SU-DHL-6 (cell line): ENCODE results near the gene PANX2.

Experiments
- H2AFZ ChIP-seq: fragments of 200-600 bp; sonication (generic); 2 replicates; pipeline ENCODE4 v1.6.1; 2014; ENCODE audit warnings: low read depth, mild to moderate bottlenecking, moderate library complexity, mixed read lengths, antibody characterized with exemption, low read length; ENCODE audit not compliant: severe bottlenecking
- H3F3A ChIP-seq: fragments of 200-600 bp; shearing (Covaris generic); 2 replicates; pipeline ENCODE4 v1.6.0; 2016; ENCODE audit warnings: antibody characterized with exemption, mild to moderate bottlenecking; ENCODE audit not compliant: insufficient read depth
- H3K27ac ChIP-seq: fragments of 200-600 bp; sonication (generic); 2 replicates; pipeline ENCODE4 v1.5.1; 2016; ENCODE audit warnings: low read depth, mild to moderate bottlenecking, low read length, moderate library complexity, mixed read lengths
- H3K27me3 ChIP-seq: fragments of 200-600 bp; sonication (generic), shearing (Covaris generic); 2 replicates; pipeline ENCODE4 v1.6.0; 2014; ENCODE audit warnings: mild to moderate bottlenecking, low read length
- H3K36me3 ChIP-seq: fragments of 200-600 bp; sonication (generic); 2 replicates; pipeline ENCODE4 v1.6.1; 2014; ENCODE audit warnings: mild to moderate bottlenecking, low read length, mixed read lengths
- H3K4me2 ChIP-seq: fragments of 300-600, 200-600 bp; shearing (Covaris generic), sonication (generic); 2 replicates; pipeline ENCODE4 v1.6.0; 2014; ENCODE audit warnings: low read length, low read depth, mild to moderate bottlenecking; ENCODE audit not compliant: poor library complexity, severe bottlenecking
- H3K4me3 ChIP-seq: fragments of 200-600 bp; sonication (generic); 2 replicates; pipeline ENCODE4 v1.5.1; 2014; ENCODE audit warnings: antibody characterized with exemption, low read length, mild to moderate bottlenecking, mixed read lengths; ENCODE audit not compliant: insufficient read depth, poor library complexity, severe bottlenecking
- H3K79me2 ChIP-seq: fragments of 200-600 bp; sonication (generic); 2 replicates; pipeline ENCODE4 v1.6.1; 2014; ENCODE audit warnings: mild to moderate bottlenecking, low read length, moderate library complexity; ENCODE audit not compliant: insufficient read depth
- H3K9ac ChIP-seq: fragments of 200-600 bp; sonication (generic); 2 replicates; pipeline ENCODE4 v1.7.0; 2014; ENCODE audit warnings: mild to moderate bottlenecking, low read length
- H3K9me2 ChIP-seq: fragments of 200-600 bp; sonication (generic); replicated peaks from 2 replicates; pipeline ENCODE4 v1.6.1; 2014; ENCODE audit warnings: low read length; ENCODE audit not compliant: insufficient read depth
- H3K9me3 ChIP-seq: fragments of 200-600 bp; sonication (generic); 2 replicates; pipeline ENCODE4 v1.6.1; 2014; ENCODE audit warnings: low read length, mixed read lengths; ENCODE audit not compliant: insufficient read depth
- H4K20me1 ChIP-seq: fragments of 200-600 bp; sonication (generic); 2 replicates; pipeline ENCODE4 v1.6.1; 2014; ENCODE audit warnings: low read depth, mild to moderate bottlenecking, antibody characterized with exemption, low read length, moderate library complexity, mixed read lengths
- EZH2phosphoT487 ChIP-seq: fragments of 200-600 bp; sonication (generic), shearing (Covaris generic); conservative IDR thresholded peaks from 2 replicates; pipeline ENCODE4 v1.6.1; 2018; ENCODE audit warnings: mild to moderate bottlenecking, antibody characterized with exemption, low read length, moderate library complexity, mixed read lengths
- TF ChIP-seq, protein P1 (sequence below): fragments of 200-600 bp; sonication (generic); IDR thresholded peaks from one replicate; pipeline ENCODE4 v1.5.1; 2017; ENCODE audit warnings: antibody characterized with exemption, mild to moderate bottlenecking, low read length, moderate library complexity; ENCODE audit not compliant: insufficient read depth, poor library complexity, severe bottlenecking

Gene PANX2

DNA sequence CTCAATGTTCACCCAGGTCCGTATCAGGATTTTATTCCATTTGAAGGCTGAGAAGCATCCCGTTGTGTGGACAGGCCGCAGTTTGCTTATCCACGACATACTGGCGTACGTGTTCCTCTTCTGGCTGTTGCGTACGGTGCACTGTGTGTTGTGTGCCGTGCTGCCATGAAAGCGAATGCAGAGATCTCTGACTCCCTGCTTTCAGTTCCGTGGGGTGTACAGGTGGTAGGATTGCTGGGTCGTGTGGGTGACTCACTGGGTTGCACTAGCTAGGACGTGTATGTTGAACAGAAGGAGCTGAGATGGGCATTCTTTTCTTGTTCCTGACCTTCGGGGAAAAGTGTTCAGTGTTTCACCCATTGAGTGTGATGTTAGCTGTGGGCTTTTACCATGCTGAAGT is 40.6 kb downstream of the PANX2 start:
- H4K20me1 ChIP-seq = no peaks in the 10 kb centered on the region; the same call in 1 of the 2 replicates
- no peak overlapping the region for H3K9ac ChIP-seq
- H3F3A ChIP-seq = 0 out of 2 replicates have a peak, but pooled peaks cover 4% of the 10 kb centered on the region
- H3K9me3 ChIP-seq = no peaks in the 10 kb centered on the region
- H3K4me2 ChIP-seq = no peak overlapping the region
- no peak overlapping the region for H2AFZ ChIP-seq
- no peak for TF ChIP-seq EZH2phosphoT487
- TF ChIP-seq, protein P1, sequence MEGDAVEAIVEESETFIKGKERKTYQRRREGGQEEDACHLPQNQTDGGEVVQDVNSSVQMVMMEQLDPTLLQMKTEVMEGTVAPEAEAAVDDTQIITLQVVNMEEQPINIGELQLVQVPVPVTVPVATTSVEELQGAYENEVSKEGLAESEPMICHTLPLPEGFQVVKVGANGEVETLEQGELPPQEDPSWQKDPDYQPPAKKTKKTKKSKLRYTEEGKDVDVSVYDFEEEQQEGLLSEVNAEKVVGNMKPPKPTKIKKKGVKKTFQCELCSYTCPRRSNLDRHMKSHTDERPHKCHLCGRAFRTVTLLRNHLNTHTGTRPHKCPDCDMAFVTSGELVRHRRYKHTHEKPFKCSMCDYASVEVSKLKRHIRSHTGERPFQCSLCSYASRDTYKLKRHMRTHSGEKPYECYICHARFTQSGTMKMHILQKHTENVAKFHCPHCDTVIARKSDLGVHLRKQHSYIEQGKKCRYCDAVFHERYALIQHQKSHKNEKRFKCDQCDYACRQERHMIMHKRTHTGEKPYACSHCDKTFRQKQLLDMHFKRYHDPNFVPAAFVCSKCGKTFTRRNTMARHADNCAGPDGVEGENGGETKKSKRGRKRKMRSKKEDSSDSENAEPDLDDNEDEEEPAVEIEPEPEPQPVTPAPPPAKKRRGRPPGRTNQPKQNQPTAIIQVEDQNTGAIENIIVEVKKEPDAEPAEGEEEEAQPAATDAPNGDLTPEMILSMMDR = no peak
- H3K4me3 ChIP-seq = no peak overlapping the region
- H3K9me2 ChIP-seq = no peaks in the 10 kb centered on the region
- no peaks in the 10 kb centered on the region for H3K27me3 ChIP-seq
- H3K27ac ChIP-seq = no peak overlapping the region
- H3K79me2 ChIP-seq = peaks cover 15% of the 10 kb centered on the region; the same call in 1 of the 2 replicates
- H3K36me3 ChIP-seq = peaks cover 6% of the 10 kb centered on the region; the same call in 1 of the 2 replicates

DNA sequence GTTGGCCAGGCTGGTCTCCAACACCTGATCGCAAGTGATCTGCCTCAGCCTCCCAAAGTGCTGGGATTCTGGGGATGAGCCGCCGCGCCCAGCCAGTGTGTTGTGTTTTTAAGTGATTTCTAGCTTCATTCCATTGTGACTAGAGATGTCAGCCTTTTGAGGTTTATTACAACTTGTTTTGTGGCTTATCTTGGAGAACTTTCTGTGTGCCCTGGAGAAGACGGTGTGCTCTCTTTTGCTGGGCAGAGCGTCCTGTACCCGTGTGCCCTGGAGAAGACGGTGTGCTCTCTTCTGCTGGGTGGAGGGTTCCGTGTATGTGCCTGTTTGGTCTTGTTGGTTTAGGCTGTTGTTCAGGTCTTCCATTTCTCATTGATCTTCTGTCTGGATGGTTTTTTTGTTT is 42.7 kb downstream of the PANX2 start:
- TF ChIP-seq EZH2phosphoT487 = no peak
- TF ChIP-seq, protein P1 = no peak
- Histone ChIP-seq H2AFZ (no peak overlapping the region), H3K9me2 (no peaks in the 10 kb centered on the region), H3K36me3 (peaks cover 6% of the 10 kb centered on the region; the same call in 1 of the 2 replicates), H3K27me3 (no peaks in the 10 kb centered on the region), H3K79me2 (peaks cover 15% of the 10 kb centered on the region; the same call in 1 of the 2 replicates), H3K27ac (no peak overlapping the region), H4K20me1 (no peaks in the 10 kb centered on the region; the same call in 1 of the 2 replicates), H3F3A (0 out of 2 replicates have a peak, but pooled peaks cover 4% of the 10 kb centered on the region), H3K4me2 (no peak overlapping the region), H3K9me3 (no peaks in the 10 kb centered on the region), H3K4me3 (no peak overlapping the region), H3K9ac (no peak overlapping the region)

DNA sequence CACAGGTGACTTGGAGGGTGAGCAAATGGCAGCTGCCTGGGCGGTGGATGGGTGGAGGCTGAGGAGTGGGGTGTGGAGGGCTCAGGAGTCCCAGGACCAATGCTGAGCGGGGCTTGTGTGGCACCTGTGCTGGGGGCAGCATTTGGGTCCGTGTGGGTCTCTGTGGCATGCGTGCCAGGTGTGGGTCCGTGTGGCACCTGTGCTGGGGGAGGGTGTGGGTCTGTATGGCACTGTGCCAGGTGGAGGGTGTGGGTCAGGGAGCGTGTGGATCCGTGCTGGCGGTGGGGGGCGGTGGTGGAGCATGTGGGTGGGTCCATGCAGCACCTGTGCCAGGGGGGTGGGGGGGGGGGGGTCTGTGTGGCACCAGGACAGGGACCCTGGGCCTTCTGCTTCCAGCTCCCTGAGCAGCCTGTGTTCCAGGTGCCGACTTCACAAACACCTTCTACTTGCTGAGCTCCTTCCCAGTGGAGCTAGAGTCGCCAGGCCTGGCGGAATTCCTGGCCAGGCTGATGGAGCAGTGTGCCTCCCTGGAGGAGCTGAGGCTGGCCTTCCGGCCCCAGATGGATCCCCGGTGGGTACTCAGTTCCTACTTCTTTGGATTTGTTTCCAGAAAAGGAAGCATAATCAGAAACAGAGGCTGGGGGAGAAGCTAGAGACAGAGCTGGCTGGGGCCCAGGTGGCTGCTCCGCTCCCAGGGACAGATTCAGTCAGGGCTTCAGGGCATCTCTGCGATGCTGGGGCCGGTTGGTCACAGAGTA is 44.9 kb downstream of the PANX2 start:
- Histone ChIP-seq H4K20me1 (no peaks in the 10 kb centered on the region; the same call in 1 of the 2 replicates), H3K27me3 (no peaks in the 10 kb centered on the region), H3K4me3 (no peak overlapping the region), H3K9ac (no peak overlapping the region), H3K36me3 (peaks cover 6% of the 10 kb centered on the region; the same call in 1 of the 2 replicates), H3K79me2 (peaks cover 15% of the 10 kb centered on the region; the same call in 1 of the 2 replicates), H3F3A (0 out of 2 replicates have a peak, but pooled peaks cover 4% of the 10 kb centered on the region), H2AFZ (no peak overlapping the region), H3K9me2 (no peaks in the 10 kb centered on the region), H3K4me2 (no peak overlapping the region), H3K9me3 (no peaks in the 10 kb centered on the region), H3K27ac (no peak overlapping the region)
- TF ChIP-seq, protein P1 = no peak
